H1 (cell line): ENCODE results near the gene C19orf38. TPM values are rescaled to one million over a fixed set of nuclear protein-coding genes. Genes with fewer than 3 reads are reported as not detected.

Source experiments
- CTCF ChIA-PET: fragments of 300-600 bp; sonication (Branson Sonifier 250); formaldehyde crosslinking; loops from one replicate; lab custom pipeline; 2021; ENCODE audit not compliant: partially characterized antibody; lab: Charles Lee
- POLR2A ChIA-PET: fragments of 300-600 bp; sonication (Branson Sonifier 250); formaldehyde crosslinking; loops from one replicate; lab custom pipeline; 2021; ENCODE audit warnings: inconsistent platforms; ENCODE audit not compliant: partially characterized antibody; lab: Charles Lee
- DNase-seq, 2 experiments: peaks; one replicate each; pipeline versions ENCODE4 v3.0.0 to v3.0.0-alpha.2; 2010 to 2022; ENCODE audit warnings: low spot score in 2 of 2, low read depth in 1 of 2, mixed read lengths in 1 of 2
- FAIRE-seq: peaks from 2 replicates; lab custom pipeline; 2011; peaks lifted over from hg19 to GRCh38; lab: Jason Lieb, UNC
- H2AFZ ChIP-seq: 2 replicates; pipeline ENCODE4 v1.8.1; 2012; ENCODE audit warnings: low read length, inconsistent platforms
- H2AK5ac ChIP-seq: 2 replicates; pipeline ENCODE4 v1.6.1; 2013; ENCODE audit warnings: low read depth, low read length
- H2BK120ac ChIP-seq: replicated peaks from 2 replicates; pipeline ENCODE3; 2013; ENCODE audit warnings: low read depth, low read length, inconsistent platforms
- H2BK12ac ChIP-seq: 2 replicates; pipeline ENCODE4 v1.6.1; 2013; ENCODE audit warnings: low read depth, low read length
- H2BK15ac ChIP-seq: 2 replicates; pipeline ENCODE4 v1.6.1; 2013; ENCODE audit warnings: low read length
- H2BK20ac ChIP-seq: 2 replicates; pipeline ENCODE4 v1.6.1; 2013; ENCODE audit warnings: low read length
- H2BK5ac ChIP-seq: 2 replicates; pipeline ENCODE4 v1.6.1; 2013; ENCODE audit warnings: low read depth, low read length
- H3K14ac ChIP-seq: 2 replicates; pipeline ENCODE4 v1.6.1; 2013; ENCODE audit warnings: inconsistent platforms; ENCODE audit not compliant: insufficient read length
- H3K18ac ChIP-seq: 2 replicates; pipeline ENCODE4 v1.6.1; 2013; ENCODE audit warnings: low read length; ENCODE audit errors: extremely low read depth
- H3K23ac ChIP-seq: 2 replicates; pipeline ENCODE4 v1.6.1; 2013; ENCODE audit warnings: inconsistent platforms; ENCODE audit not compliant: insufficient read length
- H3K23me2 ChIP-seq: 2 replicates; pipeline ENCODE4 v1.6.1; 2013; ENCODE audit warnings: low read depth, low read length
- H3K27ac ChIP-seq: 2 replicates; pipeline ENCODE4 v1.6.1; 2011; ENCODE audit warnings: low read depth, low read length, inconsistent platforms
- H3K27me3 ChIP-seq, 4 experiments: replicated peaks in 1 of 4; 1 replicate in 1 of 4; 2 replicates in 3 of 4; pipeline versions ENCODE4 v1.6.1 to v1.8.1; 2011 to 2013; ENCODE audit warnings: low read length in 3 of 4, mild to moderate bottlenecking in 3 of 4, inconsistent platforms in 2 of 4, mixed read lengths in 2 of 4, moderate library complexity in 1 of 4; ENCODE audit not compliant: control insufficient read depth in 3 of 4, insufficient read depth in 3 of 4; ENCODE audit errors: extremely low read depth in 1 of 4
- H3K36me3 ChIP-seq, 4 experiments: 2 replicates each; pipeline versions ENCODE4 v1.6.1 to v1.8.1; 2011 to 2013; ENCODE audit warnings: mild to moderate bottlenecking in 4 of 4, low read length in 3 of 4, moderate library complexity in 2 of 4, control low read depth in 1 of 4, inconsistent platforms in 1 of 4; ENCODE audit not compliant: insufficient read depth in 4 of 4, control insufficient read depth in 2 of 4
- H3K4ac ChIP-seq: replicated peaks from 2 replicates; pipeline ENCODE3; 2013; ENCODE audit warnings: low read length, low read depth, mixed read lengths, inconsistent platforms; ENCODE audit not compliant: insufficient read length
- H3K4me1 ChIP-seq, 4 experiments: replicated peaks in 1 of 4; 1 replicate in 1 of 4; 2 replicates in 3 of 4; pipeline versions ENCODE4 v1.6.1 to v1.8.1; 2011 to 2013; ENCODE audit warnings: low read length in 3 of 4, inconsistent platforms in 2 of 4, mixed read lengths in 1 of 4; ENCODE audit not compliant: insufficient read depth in 4 of 4, control insufficient read depth in 3 of 4
- H3K4me2 ChIP-seq, 2 experiments: 2 replicates each; pipeline versions ENCODE4 v1.6.1 to v1.8.1; 2011 to 2013; ENCODE audit warnings: low read depth in 2 of 2, low read length in 2 of 2, control low read depth in 1 of 2, inconsistent platforms in 1 of 2, mild to moderate bottlenecking in 1 of 2; ENCODE audit not compliant: insufficient read depth in 1 of 2
- H3K4me3 ChIP-seq, 4 experiments: fragments of 200-600, 300-600 bp in 1 of 4; sonication (generic), shearing (Covaris generic), sonication (Bioruptor Twin) in 1 of 4; 2 replicates each; pipeline versions ENCODE4 v1.5.1 to v1.8.1; 2011 to 2016; ENCODE audit warnings: low read length in 4 of 4, low read depth in 3 of 4, control low read depth in 2 of 4, inconsistent platforms in 2 of 4, mild to moderate bottlenecking in 2 of 4, mixed read lengths in 1 of 4, moderate library complexity in 1 of 4; ENCODE audit not compliant: insufficient read depth in 2 of 4; ENCODE audit errors: extremely low read depth in 1 of 4
- H3K56ac ChIP-seq: replicated peaks from 2 replicates; pipeline ENCODE3; 2013; ENCODE audit warnings: low read depth, mild to moderate bottlenecking, mixed read lengths, low read length, inconsistent platforms; ENCODE audit not compliant: insufficient read length
- H3K79me1 ChIP-seq: 2 replicates; pipeline ENCODE4 v1.6.1; 2013; ENCODE audit warnings: low read depth, low read length, control low read depth
- H3K79me2 ChIP-seq, 2 experiments: 2 replicates each; pipeline versions ENCODE4 v1.6.1 to v1.8.1; 2012 to 2013; ENCODE audit warnings: low read length in 2 of 2, mild to moderate bottlenecking in 2 of 2, inconsistent platforms in 1 of 2; ENCODE audit not compliant: insufficient read depth in 2 of 2, control insufficient read depth in 1 of 2
- H3K9ac ChIP-seq, 4 experiments: replicated peaks in 1 of 4; 1 replicate in 1 of 4; 2 replicates in 3 of 4; pipeline versions ENCODE4 v1.6.1 to v1.8.1; 2011 to 2013; ENCODE audit warnings: low read depth in 3 of 4, low read length in 3 of 4, control low read depth in 2 of 4, mild to moderate bottlenecking in 2 of 4, moderate library complexity in 2 of 4, inconsistent platforms in 1 of 4; ENCODE audit errors: extremely low read depth in 1 of 4
- H3K9me3 ChIP-seq, 2 experiments: 2 replicates each; pipeline versions ENCODE4 v1.6.1 to v1.8.1; 2012 to 2013; ENCODE audit warnings: mild to moderate bottlenecking in 2 of 2, moderate library complexity in 2 of 2, control low read depth in 1 of 2, inconsistent platforms in 1 of 2, low read depth in 1 of 2, low read length in 1 of 2, mixed read lengths in 1 of 2; ENCODE audit not compliant: insufficient read depth in 2 of 2
- H4K20me1 ChIP-seq, 2 experiments: replicated peaks in 1 of 2; 2 replicates each; pipeline versions ENCODE3 to v1.8.1; 2011 to 2013; ENCODE audit warnings: inconsistent platforms in 2 of 2, low read length in 2 of 2, mild to moderate bottlenecking in 1 of 2; ENCODE audit not compliant: insufficient read depth in 2 of 2, control insufficient read depth in 1 of 2
- H4K5ac ChIP-seq: 2 replicates; pipeline ENCODE4 v1.6.1; 2013; ENCODE audit warnings: low read length, low read depth, mixed read lengths, inconsistent platforms; ENCODE audit not compliant: insufficient read length
- H4K8ac ChIP-seq: 2 replicates; pipeline ENCODE4 v1.8.0; 2013; ENCODE audit warnings: mild to moderate bottlenecking, moderate library complexity, low read length, inconsistent platforms; ENCODE audit not compliant: insufficient read depth; ENCODE audit errors: extremely low read depth
- H4K91ac ChIP-seq: replicated peaks from 2 replicates; pipeline ENCODE3; 2013; ENCODE audit warnings: low read length, mixed read lengths, inconsistent platforms; ENCODE audit not compliant: insufficient read length
- CHD1 ChIP-seq: IDR thresholded peaks from 2 replicates; pipeline ENCODE4 v1.6.1; 2012; ENCODE audit warnings: low read depth, low read length, improper control_type of control experiment
- POU5F1 ChIP-seq: IDR thresholded peaks from 2 replicates; pipeline ENCODE4 v1.6.1; 2011; ENCODE audit warnings: low read depth, mild to moderate bottlenecking, low read length, moderate library complexity
- RAD21 ChIP-seq, 2 experiments: IDR thresholded peaks in 1 of 2; conservative IDR thresholded peaks in 1 of 2; 2 replicates each; pipeline ENCODE4 v1.6.1; 2011; ENCODE audit warnings: low read depth in 2 of 2, low read length in 2 of 2, improper control_type of control experiment in 1 of 2, inconsistent platforms in 1 of 2, mild to moderate bottlenecking in 1 of 2, moderate library complexity in 1 of 2
- RBBP5 ChIP-seq: IDR thresholded peaks from 2 replicates; pipeline ENCODE4 v1.7.1; 2012; ENCODE audit warnings: low read depth, mild to moderate bottlenecking, inconsistent platforms, low read length, moderate library complexity, borderline replicate concordance
- WGBS, 2 experiments: shearing (Covaris generic) in 1 of 2; methylation state at CpG; one replicate each; pipeline versions ENCODE4 v1.1.6 to v1.1.7; 2013 to 2015; ENCODE audit warnings: low lambda C conversion rate in 2 of 2, mixed read lengths in 2 of 2, inconsistent platforms in 1 of 2, low coverage in 1 of 2, missing lambda C conversion rate in 1 of 2; ENCODE audit not compliant: insufficient replicate concordance in 2 of 2, insufficient coverage in 1 of 2, insufficient read length in 1 of 2; ENCODE audit errors: extremely low coverage in 1 of 2, missing lambda C conversion rate in 1 of 2; 5-methylcytosine and 5-hydroxymethylcytosine counted together
- polyA plus RNA-seq, 7 experiments: library from polyadenylated mRNA; depleted of rRNA in 3 of 7; stranded (reverse) in 5 of 7; unstranded in 2 of 7; fragments of >200 nt in 5 of 7; fragments of 200-250 nt in 2 of 7; gene quantifications; 1 replicate in 5 of 7; 2 replicates in 1 of 7; 4 replicates in 1 of 7; pipeline versions ENCODE4 v1.2.1 to v1.2.3, GENCODE V29; 2011 to 2013; ENCODE audit warnings: missing spikeins in 2 of 7, mixed read lengths in 2 of 7
- total RNA-seq: library from RNA; stranded (reverse); fragmentation: NEBNext Ultra II Directional; extraction: Animal tissue kit (Norgen Biotek cat#: 25700); gene quantifications from 2 replicates; pipeline ENCODE4 v1.2.1, GENCODE V29; 2021
- TF ChIP-seq, protein P1 (sequence below): IDR thresholded peaks from 2 replicates; pipeline ENCODE4 v1.6.1; 2012; ENCODE audit warnings: low read length, inconsistent platforms

Gene C19orf38
- total and polyA plus RNA-seq, 2 of the 8 experiments (the other 6 are each of a cell fraction or from before 2014, with no cell fraction given): 0.53 TPM; not detected in 1

GRCh38 chr19:10891405-10892086 lies 43.3 kb downstream of the C19orf38 start:
- Histone ChIP-seq H2BK20ac (0 out of 2 replicates have a peak overlapping the region, but pooled peaks have one; percentile 15), H2BK15ac (0 out of 2 replicates have a peak overlapping the region, but pooled peaks have one; percentile 37), H4K91ac (no peak overlapping the region), H3K23ac (no peak overlapping the region), H3K4me3 (no peak overlapping the region), H3K4me2 (peak overlapping the region in 1 of 2 experiments; percentile 15; a peak in 2 of 4 replicates), H3K36me3 (no peaks in the 10 kb centered on the region), H3K4ac (no peak overlapping the region), H3K79me2 (peaks cover 0 to 74% of the 10 kb centered on the region in 2 experiments; a peak in 2 of 4 replicates), H3K27ac (no peak overlapping the region; the same call in 1 of the 2 replicates), H3K27me3 (no peaks in the 10 kb centered on the region), H3K79me1 (peaks cover 34% of the 10 kb centered on the region), H2BK5ac (peak overlapping the region; percentile 85; the same call in 1 of the 2 replicates), H4K5ac (peak overlapping the region; percentile 50), H3K56ac (no peak overlapping the region), H3K23me2 (no peaks in the 10 kb centered on the region), H2AK5ac (peak overlapping the region; percentile 66), H2BK12ac (peak overlapping the region; percentile 31; the same call in 1 of the 2 replicates), H2AFZ (no peak overlapping the region), H3K14ac (no peak overlapping the region), H2BK120ac (no peak overlapping the region), H3K4me1 (peaks cover 19 to 55% (median 45%) of the 10 kb centered on the region in 4 experiments), H3K9ac (no peak overlapping the region), H4K20me1 (peaks cover 0 to 23% of the 10 kb centered on the region in 2 experiments), H3K9me3 (no peaks in the 10 kb centered on the region), H3K18ac (peak overlapping the region; percentile 19; the same call in 1 of the 2 replicates), H4K8ac (no peak overlapping the region; the same call in 1 of the 2 replicates)
- FAIRE-seq (no peak), DNase-seq (no peak)
- CTCF ChIA-PET: interaction anchor here (0.9 to 2.0 kb wide), 3 partner anchors 10 to 35 kb away, joined by 3 to 5 read pairs (median 4); no protein-coding TSS in a partner anchor
- POLR2A ChIA-PET: interaction anchor here (0.7 to 6.8 kb wide), 4 partner anchors 12 to 69 kb away, joined by 3 to 72 read pairs (median 4); partner anchors contain the start of gene SMARCA4
- WGBS, 2 experiments: 84% methylated on average over 20 of the region's 21 CpGs; no CpG with 5 or more reads in 1 of the 2 experiments
- no peak for TF ChIP-seq RBBP5
- TF ChIP-seq POU5F1: no peak
- TF ChIP-seq CHD1: no peak
- TF ChIP-seq RAD21 (IDR thresholded peaks at IDR 0.05 in 1 of 2, conservative IDR thresholded peaks at IDR 0.05 in 1 of 2; ENCODE audit: low read depth in 2 of 2, low read length in 2 of 2): no peak
- TF ChIP-seq, protein P1, sequence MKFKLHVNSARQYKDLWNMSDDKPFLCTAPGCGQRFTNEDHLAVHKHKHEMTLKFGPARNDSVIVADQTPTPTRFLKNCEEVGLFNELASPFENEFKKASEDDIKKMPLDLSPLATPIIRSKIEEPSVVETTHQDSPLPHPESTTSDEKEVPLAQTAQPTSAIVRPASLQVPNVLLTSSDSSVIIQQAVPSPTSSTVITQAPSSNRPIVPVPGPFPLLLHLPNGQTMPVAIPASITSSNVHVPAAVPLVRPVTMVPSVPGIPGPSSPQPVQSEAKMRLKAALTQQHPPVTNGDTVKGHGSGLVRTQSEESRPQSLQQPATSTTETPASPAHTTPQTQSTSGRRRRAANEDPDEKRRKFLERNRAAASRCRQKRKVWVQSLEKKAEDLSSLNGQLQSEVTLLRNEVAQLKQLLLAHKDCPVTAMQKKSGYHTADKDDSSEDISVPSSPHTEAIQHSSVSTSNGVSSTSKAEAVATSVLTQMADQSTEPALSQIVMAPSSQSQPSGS: no peak
